Suppressor macrophage (primary cell): Measurements from ENCODE around the gene CHMP6.

ENCODE experiments used
- DNase-seq, 4 experiments: peaks; one replicate each; pipeline ENCODE4 v3.0.0-alpha.2; 2020 to 2022

CHMP6 gene

DNA sequence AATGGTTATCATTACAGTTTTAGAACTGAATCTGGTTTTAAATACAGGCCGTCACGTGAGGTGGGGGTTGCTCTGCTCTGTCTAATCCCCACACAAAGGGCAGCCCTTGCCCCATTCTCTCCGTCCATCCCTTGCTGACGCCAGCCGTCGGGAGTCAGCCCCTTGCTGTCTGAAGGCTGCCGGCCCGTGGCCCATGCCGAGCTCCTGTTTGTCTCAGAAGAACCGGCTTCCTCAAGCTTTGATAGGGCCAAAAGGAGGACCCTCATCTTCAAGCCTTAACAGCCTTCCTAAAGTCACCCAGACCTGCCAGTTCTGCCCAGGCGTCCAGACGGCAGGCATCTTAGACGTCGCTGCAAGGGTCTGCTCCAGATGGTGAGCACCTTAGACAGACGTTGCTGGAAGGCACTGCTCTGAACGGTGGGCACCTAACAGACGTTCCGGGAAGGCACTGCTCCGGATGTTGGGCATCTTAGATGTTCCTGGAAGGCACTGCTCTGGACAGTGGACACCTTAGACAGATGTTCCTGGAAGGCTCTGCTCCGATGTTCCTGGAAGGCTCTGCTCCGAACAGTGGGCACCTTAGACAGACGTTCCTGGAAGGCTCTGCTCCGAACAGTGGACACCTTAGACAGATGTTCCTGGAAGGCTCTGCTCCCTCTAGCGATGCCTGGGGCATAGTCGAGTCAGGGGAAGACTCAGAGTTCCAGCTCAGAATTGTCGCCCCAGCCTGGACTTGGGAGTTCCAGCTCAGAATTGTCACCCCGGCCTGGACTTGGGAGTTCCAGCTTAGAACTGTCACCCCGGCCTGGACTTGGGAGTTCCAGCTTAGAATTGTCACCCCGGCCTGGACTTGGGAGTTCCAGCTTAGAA is 35.1 kb upstream of the CHMP6 start:
- no peak for DNase-seq

DNA sequence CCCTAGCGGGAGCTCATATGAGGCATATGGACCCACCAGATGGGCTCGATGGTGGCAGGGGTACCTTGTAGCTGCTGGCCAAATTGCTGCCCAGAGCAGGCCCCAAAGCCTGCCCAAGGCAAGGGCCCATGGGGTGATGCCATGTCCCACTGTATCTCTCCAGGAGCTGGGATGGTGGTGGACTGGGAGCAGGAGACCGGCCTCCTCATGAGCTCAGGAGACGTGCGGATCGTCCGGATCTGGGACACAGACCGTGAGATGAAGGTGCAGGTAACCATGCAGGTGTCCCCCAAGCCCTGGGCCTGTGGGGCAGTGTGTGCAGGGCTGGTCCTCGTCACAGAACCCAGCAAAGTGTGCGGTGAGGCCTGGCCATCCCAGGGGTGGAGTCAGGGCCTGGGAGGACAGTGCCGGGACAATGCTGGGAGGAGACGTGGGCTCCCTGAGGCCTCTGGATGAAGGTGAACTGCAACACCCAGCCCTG is 34.1 kb upstream of the CHMP6 start:
- DNase-seq = no peak

DNA sequence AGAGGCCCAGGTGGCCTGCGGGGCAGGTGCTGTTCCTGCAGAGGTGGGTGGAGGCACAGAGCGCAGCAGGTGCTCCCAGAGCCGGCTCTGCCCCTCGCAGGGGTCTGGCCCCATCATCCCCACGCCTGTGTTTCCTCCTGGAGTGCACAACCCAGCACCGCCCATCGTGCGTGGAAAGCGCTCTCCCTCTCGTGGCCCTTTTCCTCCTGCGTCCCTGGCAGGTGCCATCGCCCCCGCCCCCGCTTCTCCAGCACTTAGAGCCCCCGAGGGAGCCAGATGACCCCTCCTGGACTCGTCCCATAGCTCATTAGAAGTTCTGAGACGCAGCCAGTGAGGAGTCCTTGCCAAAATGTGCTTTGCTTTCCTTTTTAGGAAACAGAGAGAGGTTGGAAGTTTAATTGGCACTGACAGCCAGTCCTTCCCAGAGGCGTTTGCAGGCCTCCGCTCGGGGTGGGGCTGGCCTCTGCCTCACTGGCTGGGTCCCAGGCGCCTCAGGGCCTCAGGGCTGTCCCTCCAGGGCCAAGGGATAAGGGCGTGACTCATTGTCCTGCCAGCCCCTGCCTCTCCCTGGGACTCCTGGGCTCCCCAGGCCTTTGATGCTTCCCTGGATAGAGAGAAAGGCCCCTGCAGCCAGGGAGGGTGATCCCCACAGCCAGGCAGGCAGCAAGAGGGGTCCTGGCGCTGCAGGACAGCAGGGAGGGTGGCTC is 32.2 kb upstream of the CHMP6 start:
- DNase-seq = no peak

DNA sequence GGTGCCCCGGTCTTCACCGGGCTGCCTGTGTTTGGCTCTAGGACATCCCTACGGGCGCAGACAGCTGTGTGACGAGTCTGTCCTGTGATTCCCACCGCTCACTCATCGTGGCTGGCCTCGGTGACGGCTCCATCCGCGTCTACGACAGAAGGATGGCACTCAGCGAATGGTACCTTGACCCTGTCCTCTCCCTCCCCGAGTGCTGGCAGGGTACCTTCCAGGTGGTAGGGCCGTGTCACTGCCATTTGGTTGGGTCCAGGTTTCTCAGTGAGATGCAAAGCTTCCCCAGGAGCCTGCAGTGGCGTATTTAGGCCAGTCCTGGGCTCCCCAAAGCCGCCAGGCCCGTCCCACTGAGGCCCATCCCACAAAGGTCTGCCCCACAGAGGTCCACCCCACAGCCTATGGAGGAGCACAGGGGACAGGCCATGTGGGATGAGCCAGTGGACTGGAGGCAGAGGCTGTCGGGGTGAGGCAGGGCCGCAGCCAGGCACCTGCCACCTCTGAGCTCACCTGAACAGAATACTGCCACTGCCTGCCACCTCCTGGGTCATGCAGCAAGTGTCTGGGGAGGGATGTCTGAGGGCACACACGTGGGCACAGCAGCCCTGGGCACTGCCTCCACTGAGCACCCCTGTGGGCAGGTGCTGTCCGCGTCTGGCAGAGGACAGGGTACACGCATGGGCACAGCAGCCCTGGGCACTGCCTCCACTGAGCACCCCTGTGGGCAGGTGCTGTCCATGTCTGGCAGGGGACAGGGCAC is 31.4 kb upstream of the CHMP6 start:
- no peak for DNase-seq

DNA sequence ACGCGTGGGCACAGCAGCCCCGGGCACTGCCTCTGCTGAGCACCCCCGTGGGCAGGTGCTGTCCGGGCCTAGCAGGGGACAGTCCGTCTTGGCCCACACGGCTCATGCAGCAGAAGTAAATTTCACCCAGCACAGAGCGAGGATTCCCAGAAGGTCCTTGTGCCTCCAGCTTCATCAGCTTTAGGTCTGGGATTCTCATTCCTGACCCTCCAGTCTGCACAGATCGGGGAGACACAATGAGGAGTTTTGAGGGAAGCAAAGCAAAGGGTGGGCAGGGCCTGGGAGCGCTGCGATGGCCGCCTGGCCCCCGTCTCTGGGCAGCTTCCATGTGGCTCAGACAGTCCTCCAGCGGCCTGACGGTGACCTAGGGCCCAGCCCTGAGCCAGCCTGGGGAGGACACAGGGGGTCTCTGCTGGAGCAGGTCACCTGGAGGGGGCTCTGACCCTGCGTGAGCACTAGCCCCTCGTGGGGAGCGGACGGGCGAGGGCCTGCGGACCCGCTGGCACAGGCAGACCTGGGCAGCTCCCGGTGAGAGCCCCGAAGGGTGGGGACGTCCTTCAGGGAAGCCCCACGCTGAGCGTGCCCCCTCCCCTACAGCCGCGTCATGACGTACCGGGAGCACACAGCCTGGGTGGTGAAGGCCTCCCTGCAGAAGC is 30.7 kb upstream of the CHMP6 start:
- DNase-seq = no peak

DNA sequence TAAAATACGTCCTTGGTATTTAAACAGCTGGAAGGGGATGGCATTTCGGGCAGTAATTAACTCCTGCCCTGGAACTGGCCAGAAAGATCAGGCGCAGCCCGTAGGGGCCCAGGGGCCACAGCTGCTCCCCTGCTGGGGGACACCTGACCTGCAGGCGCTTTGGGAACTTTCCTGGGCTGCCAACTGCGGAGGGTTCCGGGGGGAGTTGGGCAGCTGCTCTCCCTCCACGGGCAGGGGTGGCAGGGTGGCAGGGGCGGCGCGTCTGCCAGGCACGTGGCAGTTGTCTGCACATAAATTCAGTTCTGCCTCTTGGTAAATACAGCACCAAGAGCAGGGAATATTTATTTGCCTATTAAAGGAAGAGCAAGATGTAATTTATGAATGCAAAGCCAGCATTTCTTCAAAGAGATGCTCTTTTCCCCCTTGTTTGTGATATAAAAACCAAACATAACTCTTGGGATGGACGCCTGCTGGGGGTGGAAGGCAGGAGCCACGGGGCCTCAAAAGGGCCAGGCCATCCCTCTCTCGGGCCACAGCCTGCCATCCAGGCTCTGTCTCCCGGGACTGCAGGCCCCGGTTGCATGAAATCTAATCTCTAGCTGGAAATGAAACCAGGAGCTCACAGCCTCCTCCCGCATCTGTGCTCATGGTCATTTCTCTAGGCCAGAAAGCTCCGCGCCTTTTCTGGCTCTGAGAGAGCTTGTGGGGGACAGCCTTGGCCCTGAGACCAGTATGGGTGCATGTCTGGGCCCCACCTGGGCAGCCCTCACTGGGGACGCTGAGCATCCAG is 29.9 kb upstream of the CHMP6 start:
- no peak for DNase-seq

DNA sequence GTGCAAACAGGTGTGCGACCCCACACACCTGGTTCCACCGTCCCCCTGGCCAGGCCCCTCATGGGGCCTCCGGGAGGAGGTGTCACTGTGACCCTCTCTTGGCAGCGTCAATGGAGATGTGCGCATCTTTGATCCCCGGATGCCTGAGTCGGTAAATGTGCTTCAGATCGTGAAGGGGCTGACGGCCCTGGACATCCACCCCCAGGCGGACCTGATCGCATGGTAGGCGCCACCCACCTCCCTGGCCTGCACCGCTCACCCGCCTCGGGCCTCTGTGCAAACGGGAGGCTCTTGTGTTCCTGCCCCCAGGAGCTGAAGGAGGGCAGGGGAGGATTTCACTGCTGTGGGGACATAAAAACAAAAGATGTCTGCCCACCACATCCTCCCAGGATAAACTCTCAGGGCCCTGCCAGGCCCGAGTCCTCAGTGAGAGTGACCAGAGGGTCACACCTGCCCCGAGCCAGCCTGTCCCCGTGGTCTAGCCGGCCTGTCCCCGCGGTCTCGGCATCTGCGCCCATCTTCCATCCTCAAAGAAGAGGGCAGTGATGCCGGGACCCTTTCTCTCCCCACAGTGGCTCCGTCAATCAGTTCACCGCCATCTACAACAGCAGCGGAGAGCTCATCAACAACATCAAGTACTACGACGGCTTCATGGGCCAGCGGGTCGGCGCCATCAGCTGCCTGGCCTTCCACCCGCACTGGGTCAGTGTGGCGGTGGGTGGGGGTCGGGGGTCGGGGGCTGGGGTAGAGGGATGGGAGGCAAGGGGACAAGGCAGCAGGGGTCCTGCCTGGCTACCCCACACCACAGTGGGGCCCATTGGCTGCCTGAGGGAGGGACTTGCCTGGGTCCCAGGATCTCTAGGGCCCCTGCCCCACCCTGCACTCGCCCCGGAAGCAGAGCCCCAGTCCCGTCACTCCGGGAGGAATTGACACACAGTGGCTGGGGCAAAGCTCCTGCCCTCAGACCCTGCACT is 29.0 kb upstream of the CHMP6 start:
- DNase-seq = no peak

DNA sequence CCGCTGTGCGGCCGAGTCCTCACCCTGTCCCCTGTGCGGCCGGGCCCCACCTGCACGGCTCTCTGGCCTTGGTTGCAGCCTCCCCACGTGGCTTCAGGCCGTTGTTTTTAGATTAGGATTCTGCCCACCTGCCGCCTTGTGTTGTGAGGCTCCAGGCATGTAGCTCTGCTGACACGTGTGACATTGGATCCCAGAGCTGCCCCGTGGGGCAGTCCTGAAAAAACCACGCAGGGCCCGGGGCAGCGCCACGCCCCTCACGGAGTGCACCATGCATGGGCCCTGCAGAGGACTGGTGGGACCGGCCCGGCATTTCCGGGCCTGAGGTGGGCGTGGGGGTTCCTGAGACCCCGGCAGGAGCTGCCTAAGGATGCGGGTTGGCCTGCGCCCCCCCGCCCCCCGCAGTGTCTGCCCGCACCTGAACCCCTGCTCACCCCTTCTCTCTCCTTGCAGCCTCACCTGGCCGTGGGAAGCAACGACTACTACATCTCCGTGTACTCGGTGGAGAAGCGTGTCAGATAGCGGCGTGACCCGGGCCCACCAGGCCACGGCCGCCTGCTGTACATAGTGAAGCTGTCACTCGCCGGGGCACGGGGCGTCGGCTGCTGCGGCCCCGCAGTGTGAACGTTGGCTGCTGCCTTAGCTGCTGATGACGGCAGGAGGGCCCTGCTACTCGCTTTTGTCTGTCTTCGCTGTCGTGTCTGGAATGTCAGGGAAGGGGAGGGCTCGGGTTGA is 27.7 kb upstream of the CHMP6 start:
- no peak for DNase-seq

DNA sequence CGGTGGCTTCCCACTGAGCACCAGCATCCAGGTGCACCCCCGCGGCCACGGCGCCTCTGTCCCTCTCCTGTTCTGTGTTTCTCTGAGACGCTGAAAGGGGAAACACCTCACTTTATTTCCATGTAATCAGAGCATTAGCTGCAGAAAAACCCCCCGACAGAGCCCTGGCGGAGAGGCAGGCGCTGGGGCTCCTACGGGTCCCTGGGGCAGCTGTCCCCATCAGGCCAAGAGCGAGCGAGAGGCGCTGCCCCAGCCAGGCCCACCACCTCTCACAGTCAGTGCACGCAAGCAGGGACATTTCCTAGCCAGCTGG is 27.1 kb upstream of the CHMP6 start:
- DNase-seq = no peak

DNA sequence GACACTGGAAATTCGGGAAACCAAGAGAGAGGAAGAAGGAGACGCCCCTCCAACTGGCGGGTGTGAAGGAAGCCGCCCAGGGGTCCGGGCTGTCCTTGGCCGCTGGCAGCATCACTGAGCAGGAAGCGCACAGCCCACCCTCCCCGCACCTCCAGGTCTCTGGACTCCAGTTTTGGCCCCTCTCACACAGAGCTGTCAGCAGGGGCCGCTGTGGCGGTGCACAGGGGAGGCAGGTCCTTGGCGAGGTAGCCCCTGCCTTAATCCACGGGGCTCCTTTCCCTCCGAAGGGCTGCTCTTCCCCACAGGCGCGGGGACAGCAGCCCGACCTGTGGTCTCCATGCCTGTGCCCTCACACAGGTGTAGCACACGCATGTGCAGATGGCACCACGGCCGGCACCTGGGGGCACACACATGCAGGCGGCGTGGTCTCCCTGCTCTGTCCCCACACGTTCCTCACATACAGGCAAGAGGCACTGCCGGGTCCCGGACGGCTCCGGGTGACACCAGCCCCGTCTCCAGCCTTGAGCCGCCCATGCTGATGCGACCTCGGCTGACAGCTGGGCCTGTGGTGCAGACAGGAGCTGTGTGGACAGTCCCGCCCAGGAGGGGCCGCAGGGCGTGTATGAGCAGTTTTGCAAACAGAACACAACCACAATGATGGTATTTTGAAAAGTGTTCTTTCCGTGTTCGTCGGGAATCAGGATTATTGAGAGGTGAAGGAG is 26.6 kb upstream of the CHMP6 start:
- DNase-seq = no peak

DNA sequence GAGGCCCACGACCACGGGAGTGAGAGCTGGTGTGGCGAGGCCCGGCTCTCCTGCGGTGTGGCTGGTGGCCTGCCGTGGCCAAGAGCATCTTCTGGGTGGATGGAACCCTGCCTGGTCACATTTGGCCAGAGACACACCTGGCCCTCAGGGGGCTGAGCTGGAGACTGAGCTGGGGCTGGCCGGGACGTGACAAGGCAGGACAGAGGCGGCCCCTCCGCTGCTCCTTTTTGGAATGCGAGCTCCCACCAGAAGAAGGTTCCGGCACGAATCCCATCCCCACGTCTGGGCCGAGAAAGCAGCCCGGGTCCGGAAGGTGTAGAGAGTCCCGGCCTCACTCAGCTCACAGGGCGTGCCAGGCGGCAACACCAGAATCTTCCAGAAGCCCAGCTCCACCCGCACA is 26.0 kb upstream of the CHMP6 start:
- no peak for DNase-seq

DNA sequence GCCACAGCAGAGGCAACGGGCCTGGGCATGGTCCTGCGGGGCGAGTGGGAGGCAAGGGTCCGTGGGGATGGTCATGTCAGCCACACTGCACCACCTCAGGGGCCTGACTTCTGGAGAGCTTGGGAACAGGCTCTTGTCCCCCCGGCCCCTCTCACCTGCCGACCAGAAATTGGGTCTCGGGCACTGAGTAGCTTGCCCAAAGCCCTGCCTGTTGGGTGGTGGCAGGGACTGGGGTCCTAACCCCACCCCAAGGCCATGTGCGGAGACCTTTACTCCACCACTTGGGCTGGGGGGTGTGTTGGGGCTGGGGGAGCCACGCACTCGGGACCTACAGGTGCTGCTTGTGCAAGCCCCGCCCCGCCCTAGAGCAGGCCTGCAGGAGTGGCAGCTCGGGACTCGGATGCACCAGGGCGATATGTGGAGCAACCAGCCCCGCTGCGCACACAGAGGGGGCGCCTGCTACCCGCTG is 24.2 kb upstream of the CHMP6 start:
- no peak for DNase-seq

DNA sequence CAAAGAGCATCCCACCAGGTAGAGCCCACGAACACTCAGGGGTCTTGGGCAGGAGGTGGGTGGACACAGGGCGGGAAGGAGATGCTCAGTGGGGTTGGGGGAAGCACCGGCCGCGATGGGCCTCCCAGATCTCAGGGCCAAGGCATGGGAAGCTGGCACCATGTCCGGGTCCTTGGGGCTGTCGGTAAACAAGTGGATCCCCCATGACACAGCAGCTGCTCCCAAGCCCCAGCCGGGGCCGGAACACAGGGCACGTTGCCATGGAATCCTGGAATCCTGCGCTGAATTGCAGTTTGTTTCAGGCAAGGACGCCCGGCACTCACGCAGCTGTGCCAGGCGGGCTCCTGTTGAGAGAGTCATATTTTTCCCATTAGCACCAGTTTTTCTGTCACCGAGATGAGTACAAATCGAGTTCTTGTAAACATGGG is 23.0 kb upstream of the CHMP6 start:
- DNase-seq = no peak

DNA sequence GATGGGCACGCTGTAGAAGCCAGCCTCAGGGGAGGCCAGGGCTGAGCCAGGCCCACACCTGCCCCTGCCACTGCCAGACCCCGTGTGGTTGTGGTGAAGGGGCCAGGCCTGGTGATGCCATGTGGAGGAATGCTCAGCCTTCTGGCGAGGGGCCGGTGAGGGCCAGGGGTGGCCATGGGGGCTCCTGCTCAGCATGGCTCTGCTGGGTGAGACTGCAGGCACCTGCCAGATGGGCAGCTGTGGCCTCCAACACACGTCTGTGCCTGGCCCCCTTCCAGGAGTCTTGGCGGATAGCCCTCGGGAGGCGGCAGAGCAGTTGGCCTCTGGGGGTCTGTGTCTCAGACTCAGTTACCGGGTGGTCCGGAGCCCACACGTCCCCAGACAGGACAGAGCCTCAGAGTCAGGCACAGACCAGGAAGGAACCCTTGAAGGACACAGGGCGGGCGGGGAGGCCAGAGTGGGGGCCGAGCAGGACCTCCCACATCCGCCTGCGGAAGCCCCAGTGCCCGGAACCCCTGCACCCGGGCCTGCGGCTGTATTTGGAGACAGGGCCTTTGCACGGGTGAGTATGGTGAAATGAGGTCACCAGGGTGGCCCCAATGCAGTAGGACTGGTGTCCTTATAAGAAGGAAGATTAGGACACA is 22.5 kb upstream of the CHMP6 start:
- peak; percentile 19 to 48 (median 37) for DNase-seq

DNA sequence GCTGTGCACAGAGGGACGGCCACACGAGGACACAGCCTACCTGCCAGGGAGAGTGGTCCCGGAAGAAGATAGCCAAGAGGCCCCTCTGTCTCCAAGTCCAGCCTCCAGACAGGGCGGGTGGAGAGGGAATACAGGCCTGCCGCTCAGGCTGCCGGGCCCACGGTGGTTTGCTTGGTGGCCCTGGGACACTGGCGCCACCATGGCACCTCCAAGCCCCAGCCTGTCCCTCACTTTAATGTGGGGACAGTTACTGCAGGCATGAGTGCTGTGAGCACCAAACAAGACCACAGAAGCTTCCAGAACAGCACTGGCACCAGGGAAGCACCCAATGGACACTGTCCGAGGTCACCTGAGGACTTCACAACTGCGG is 22.0 kb upstream of the CHMP6 start:
- DNase-seq = no peak

DNA sequence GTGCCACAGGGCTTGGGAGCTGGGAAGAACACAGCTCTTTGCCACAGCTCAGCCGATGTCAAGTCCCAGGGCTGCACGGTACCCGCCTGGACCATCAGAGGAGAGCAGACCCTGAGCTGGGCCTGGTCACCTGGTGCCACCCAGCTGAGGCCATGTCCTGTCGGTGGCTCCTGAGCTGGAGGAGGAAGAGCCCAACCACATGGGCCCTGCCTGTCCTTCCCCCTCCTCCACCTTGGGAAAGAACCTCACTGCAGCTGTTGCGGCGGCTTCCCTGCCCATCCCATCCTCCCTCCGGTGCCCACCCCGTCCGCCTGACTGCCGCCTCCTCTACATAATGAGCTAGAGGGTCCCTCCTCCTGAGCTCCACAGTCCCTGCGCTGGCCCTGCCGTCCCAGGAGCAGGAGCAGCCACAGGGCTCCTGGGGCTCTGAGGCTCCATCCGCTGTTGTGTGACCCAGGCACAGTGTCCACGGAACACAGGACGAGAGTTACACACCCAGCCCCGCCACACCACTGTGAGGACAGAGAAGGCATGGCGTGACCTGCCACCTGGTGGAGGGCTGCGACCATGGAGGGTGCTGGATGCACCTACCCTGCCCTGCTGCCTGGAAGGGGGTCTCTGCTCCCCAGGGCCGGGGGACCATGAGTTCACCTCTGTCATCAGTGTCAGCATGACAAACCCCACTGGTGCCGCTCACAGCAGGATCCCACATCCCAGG is 21.4 kb upstream of the CHMP6 start:
- peak in 3 of 4 experiments; percentile 26 to 56 (median 28) for DNase-seq

DNA sequence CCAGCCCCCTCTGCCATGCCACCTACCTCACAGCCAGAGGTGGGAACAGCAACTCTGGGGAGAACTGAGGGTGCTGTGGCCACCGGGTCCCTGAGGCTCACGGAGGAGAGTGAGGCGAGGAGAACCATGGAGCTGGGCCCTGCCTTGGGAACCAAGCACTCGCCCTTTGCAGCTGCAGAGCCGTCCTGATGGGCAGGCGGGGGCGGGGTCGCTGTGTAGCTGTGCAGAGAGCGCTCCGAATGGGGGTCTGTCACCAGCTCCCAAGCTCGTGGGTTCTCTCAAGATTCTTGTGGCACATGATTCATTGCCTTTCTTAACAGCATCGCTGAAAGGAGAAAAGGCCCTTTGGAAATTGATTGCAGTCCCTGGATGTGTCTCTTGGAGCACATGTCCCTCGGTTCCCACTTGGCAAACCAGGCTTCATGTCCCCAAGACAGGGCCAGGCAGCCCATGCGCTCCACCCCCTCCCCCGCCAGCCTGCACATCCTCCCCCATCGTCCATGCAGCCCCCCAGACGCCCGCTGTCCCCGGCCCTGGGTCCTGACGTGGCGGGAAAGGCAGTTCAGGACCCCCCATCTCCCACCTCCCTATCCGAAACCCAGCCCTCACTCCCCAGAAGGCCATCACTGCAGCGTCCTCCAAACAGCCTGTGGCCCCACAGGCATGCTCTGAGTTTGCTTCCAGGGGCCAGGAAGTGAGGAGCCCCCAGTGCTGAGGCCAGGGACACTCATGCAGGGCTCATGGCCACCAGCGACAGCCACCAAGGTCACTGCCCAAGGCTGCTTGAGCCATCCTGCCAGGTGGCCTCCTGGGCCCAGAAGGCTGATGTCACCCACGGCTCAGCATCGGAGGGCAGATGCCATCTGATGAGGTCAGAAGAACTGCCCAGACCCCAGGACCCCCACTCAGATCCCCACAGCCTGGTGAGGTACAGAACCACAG is 20.6 kb upstream of the CHMP6 start:
- no peak for DNase-seq
